DND-41 (cell line): Measurements from ENCODE around the gene PRICKLE3.
A peak's percentile ranks its signal among the peaks of the same experiment; 100 is the strongest.

ENCODE experiments used
- ATAC-seq: fragments of 200-7000 bp; cut with Tn5 transposase; 3 replicates; pipeline ENCODE4 v1.9.1; 2021; ENCODE audit warnings: low read depth; ENCODE audit not compliant: insufficient read depth
- DNase-seq: peaks from one replicate; pipeline ENCODE4 v3.0.0-alpha.2; 2020
- H2AFZ ChIP-seq: 2 replicates; pipeline ENCODE4 v1.6.0; 2012; ENCODE audit warnings: low read depth, low read length
- H3K27ac ChIP-seq: 2 replicates; pipeline ENCODE4 v1.5.1; 2012; ENCODE audit warnings: low read length, inconsistent platforms
- H3K27me3 ChIP-seq: fragments of 200-600 bp; sonication (generic); 2 replicates; pipeline ENCODE4 v1.6.0; 2012; ENCODE audit warnings: low read length, mild to moderate bottlenecking, inconsistent platforms; ENCODE audit not compliant: insufficient read depth, poor library complexity
- H3K36me3 ChIP-seq: 2 replicates; pipeline ENCODE4 v1.5.1; 2012; ENCODE audit warnings: low read length, inconsistent platforms; ENCODE audit not compliant: insufficient read depth
- H3K4me1 ChIP-seq: 2 replicates; pipeline ENCODE4 v1.5.1; 2012; ENCODE audit warnings: mild to moderate bottlenecking, low read length; ENCODE audit not compliant: insufficient read depth
- H3K4me2 ChIP-seq: 2 replicates; pipeline ENCODE4 v1.6.0; 2012; ENCODE audit warnings: mild to moderate bottlenecking, moderate library complexity, low read length, inconsistent platforms; ENCODE audit not compliant: insufficient read depth
- H3K4me3 ChIP-seq, 2 experiments: fragments of 200-600 bp in 1 of 2; shearing (Covaris generic) in 1 of 2; 2 replicates each; pipeline ENCODE4 v1.5.1; 2012 to 2016; ENCODE audit warnings: inconsistent platforms in 2 of 2, low read length in 2 of 2, mild to moderate bottlenecking in 2 of 2, low read depth in 1 of 2, moderate library complexity in 1 of 2
- H3K79me2 ChIP-seq: 2 replicates; pipeline ENCODE4 v1.6.0; 2012; ENCODE audit warnings: low read length, inconsistent platforms; ENCODE audit not compliant: insufficient read depth
- H3K9ac ChIP-seq: 2 replicates; pipeline ENCODE4 v1.6.0; 2012; ENCODE audit warnings: low read depth, mild to moderate bottlenecking, inconsistent platforms, low read length, moderate library complexity
- H3K9me3 ChIP-seq: 2 replicates; pipeline ENCODE4 v1.5.1; 2012; ENCODE audit warnings: low read length, moderate library complexity, mild to moderate bottlenecking, inconsistent platforms; ENCODE audit not compliant: insufficient read depth, severe bottlenecking
- H4K20me1 ChIP-seq: 2 replicates; pipeline ENCODE4 v1.6.0; 2012; ENCODE audit warnings: low read length; ENCODE audit not compliant: insufficient read depth
- EZH2 ChIP-seq: IDR thresholded peaks from 3 replicates; pipeline ENCODE4 v1.6.1; 2012; ENCODE audit warnings: borderline replicate concordance, low read depth, mild to moderate bottlenecking, moderate library complexity, low read length, inconsistent platforms; ENCODE audit not compliant: severe bottlenecking
- TF ChIP-seq, protein P1 (sequence below): IDR thresholded peaks from 2 replicates; pipeline ENCODE4 v1.5.1; 2012; ENCODE audit warnings: borderline replicate concordance, low read length, moderate library complexity, mild to moderate bottlenecking; ENCODE audit not compliant: poor library complexity, severe bottlenecking; ENCODE audit errors: extremely low read depth

Gene PRICKLE3

GRCh38 chrX:49184294-49185281 lies 1.6 kb downstream of the PRICKLE3 start:
- H3K4me1 ChIP-seq = peaks cover 22% of the 10 kb centered on the region
- no peak overlapping the region for H3K27ac ChIP-seq
- H3K9me3 ChIP-seq = no peaks in the 10 kb centered on the region
- H3K9ac ChIP-seq = peak overlapping the region; percentile 79
- peaks cover 14% of the 10 kb centered on the region for H3K79me2 ChIP-seq
- H3K36me3 ChIP-seq = peaks cover 21% of the 10 kb centered on the region
- TF ChIP-seq, protein P1, sequence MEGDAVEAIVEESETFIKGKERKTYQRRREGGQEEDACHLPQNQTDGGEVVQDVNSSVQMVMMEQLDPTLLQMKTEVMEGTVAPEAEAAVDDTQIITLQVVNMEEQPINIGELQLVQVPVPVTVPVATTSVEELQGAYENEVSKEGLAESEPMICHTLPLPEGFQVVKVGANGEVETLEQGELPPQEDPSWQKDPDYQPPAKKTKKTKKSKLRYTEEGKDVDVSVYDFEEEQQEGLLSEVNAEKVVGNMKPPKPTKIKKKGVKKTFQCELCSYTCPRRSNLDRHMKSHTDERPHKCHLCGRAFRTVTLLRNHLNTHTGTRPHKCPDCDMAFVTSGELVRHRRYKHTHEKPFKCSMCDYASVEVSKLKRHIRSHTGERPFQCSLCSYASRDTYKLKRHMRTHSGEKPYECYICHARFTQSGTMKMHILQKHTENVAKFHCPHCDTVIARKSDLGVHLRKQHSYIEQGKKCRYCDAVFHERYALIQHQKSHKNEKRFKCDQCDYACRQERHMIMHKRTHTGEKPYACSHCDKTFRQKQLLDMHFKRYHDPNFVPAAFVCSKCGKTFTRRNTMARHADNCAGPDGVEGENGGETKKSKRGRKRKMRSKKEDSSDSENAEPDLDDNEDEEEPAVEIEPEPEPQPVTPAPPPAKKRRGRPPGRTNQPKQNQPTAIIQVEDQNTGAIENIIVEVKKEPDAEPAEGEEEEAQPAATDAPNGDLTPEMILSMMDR = no peak
- no peaks in the 10 kb centered on the region for H3K27me3 ChIP-seq
- no peak for ATAC-seq
- H2AFZ ChIP-seq = no peak overlapping the region
- DNase-seq = no peak
- H3K4me3 ChIP-seq = peak overlapping the region in 1 of 2 experiments; percentile 90; a peak in 2 of 4 replicates
- H4K20me1 ChIP-seq = no peaks in the 10 kb centered on the region
- peak overlapping the region; percentile 82 for H3K4me2 ChIP-seq

DNA sequence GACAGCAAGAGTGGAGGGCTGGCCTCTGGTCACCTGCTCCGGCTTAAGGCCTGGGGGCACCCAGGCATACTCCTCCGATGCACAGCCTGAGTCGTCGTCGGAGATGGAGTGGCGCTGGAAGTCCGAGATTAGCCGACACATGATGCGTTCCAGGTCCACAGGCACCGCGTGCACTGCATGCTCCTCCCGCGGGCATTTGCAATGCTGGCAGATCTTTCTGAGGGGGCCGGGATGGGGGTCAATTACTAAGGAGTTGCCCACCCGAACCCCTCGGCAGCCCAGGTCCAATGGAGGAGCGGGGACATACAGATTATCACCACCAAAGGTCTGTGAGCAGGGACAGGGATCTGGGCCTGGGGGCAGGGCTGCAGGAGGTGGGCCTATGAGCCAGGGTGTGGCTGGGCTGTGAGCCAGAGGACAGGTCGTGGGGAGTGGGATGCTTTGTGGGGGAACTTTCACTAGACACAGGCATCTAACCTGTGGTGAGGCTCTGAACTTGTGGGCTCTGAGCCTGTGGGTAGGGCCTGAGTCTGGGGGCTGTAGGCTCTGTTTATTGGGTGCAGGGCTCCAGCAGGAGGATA lies 2.4 kb downstream of the PRICKLE3 start:
- Histone ChIP-seq H3K4me3 (no peak overlapping the region), H3K4me2 (no peak overlapping the region), H3K9me3 (no peaks in the 10 kb centered on the region), H3K36me3 (peaks cover 27% of the 10 kb centered on the region), H3K4me1 (peaks cover 16% of the 10 kb centered on the region), H3K27me3 (no peaks in the 10 kb centered on the region), H2AFZ (no peak overlapping the region), H3K9ac (no peak overlapping the region), H4K20me1 (no peaks in the 10 kb centered on the region), H3K79me2 (peaks cover 14% of the 10 kb centered on the region), H3K27ac (no peak overlapping the region)
- no peak for ATAC-seq
- no peak for DNase-seq
- TF ChIP-seq, protein P1 = no peak
- no peak for TF ChIP-seq EZH2

DNA sequence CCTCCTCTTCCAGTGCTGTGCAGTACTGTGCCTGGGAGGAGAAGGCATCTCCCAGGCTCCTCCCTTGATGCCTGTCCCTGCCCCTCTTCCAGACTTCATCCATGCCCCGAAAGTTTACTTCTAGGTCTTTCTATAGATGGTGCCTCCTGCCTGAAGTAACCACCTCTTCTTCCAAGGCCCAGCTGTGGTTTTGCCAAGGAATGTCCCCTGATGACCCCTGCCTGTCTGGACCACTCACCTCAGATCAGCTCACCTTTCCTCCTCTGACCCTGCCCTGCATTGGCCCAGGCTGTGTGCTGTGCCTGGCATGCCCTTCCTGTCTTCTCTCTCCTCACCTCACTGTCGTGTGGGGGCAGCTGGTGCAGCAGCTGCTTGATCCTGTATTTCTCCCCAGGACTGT lies 6.8 kb downstream of the PRICKLE3 start:
- no peaks in the 10 kb centered on the region for H3K79me2 ChIP-seq
- no peak overlapping the region for H2AFZ ChIP-seq
- H3K4me1 ChIP-seq = no peaks in the 10 kb centered on the region
- no peak overlapping the region for H3K4me2 ChIP-seq
- no peak overlapping the region for H3K4me3 ChIP-seq
- DNase-seq (no peak), ATAC-seq (no peak)
- TF ChIP-seq, protein P1 = no peak
- no peak for TF ChIP-seq EZH2
- H3K9me3 ChIP-seq = no peaks in the 10 kb centered on the region
- no peak overlapping the region for H3K9ac ChIP-seq
- no peaks in the 10 kb centered on the region for H4K20me1 ChIP-seq
- H3K27ac ChIP-seq = no peak overlapping the region
- no peaks in the 10 kb centered on the region for H3K27me3 ChIP-seq
- H3K36me3 ChIP-seq = peaks cover 40% of the 10 kb centered on the region
